Fibroblast of upper back skin (primary cell): Measurements from ENCODE around the gene AVPR1B.
"Not testable (repeated sequence)": the region's sequence is repeated elsewhere in the genome, so short reads cannot be mapped to it uniquely, and the experiment has no call there.

Experiments used
- DNase-seq: peaks from one replicate; pipeline ENCODE4 v3.0.0-alpha.2; 2013

The AVPR1B gene

DNA sequence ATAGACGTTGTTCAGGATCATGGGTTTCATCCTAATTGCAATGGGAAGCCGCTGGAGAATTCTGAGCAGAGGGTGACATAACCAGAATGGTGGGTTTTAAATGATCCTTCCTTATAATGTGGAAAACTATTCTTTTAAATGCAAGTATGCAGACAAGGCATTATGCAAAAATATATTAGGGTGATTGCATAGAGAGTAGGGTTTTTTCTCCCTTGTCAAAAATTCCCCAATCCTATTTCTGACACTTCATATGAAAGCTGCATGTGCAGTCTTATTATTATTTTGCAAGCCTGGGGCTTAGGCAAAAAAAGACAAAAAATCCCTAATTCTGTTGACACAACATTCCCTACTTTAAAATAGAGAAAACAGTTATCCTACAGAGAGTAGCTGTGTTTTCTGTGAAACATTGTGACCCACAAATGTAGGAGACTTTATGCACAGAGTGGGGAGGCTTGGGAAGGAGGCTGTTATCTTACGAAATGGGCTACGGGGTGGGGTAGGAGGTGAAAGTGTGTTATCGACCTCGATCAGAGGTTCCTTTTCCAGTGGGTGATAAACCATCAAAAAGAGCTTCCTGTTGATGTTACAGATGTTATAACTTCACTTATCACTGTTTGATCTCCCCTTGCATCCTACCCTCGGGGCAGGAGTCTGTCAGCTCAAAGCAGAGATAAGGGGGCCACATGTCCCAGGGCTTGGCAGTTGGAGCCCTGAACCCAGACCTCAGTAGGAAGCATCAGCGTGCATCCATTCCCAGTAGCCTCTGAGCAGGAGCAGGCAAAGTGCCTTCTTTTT, 37.0 kb downstream of the AVPR1B start:
- DNase-seq: no peak

- DNase-seq: no peak
These were observed 38.1 kb downstream of the AVPR1B start for GRCh38 chr1:206079135-206079534.

DNA sequence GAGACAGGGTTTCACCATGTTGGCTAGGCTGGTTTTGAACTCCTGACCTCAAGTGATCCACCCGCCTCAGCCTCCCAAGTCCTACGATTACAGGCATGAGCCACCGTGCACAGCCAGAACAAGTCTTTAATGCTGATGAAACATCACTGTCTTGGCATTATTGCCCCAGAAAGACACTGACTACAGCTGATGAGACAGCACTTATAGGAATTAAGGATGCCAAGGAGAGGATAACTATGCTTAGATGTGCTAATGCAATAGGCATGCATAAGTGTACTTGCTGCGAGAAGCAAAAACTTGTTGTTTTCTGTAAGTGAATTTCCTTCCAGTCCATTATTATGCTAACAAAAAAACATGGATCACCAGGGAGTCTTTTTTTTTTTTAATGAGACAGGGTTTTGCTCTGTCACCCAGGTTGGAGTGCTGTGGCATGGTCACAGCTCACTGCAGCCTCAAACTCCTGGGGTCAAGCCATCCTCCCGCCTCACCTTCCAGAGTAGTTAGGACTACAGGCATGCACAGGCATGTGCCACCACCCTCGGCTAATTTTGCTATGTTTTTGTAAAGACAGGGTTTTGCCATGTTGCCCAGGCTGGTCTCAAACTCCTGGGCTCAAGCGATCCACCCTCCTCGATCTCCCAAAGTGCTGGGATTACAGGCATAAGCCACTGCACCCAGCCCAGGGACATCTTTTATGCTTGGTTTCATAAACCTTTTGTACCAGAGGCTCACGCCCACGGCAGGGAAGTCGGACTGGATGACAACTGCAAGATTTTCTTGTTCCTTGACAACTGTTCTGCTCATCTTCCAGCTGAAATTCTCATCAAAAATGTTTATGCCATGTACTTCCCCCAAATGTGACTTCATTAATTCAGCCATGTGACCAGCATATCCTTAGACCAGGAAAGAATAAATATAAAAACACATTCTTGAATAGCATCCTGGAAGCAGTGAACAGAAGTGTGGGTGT, 41.1 kb downstream of the AVPR1B start:
- peak; percentile 24 for DNase-seq

- no peak for DNase-seq
These were observed 42.3 kb downstream of the AVPR1B start for GRCh38 chr1:206074839-206075238.

- no peak for DNase-seq
These were observed 46.4 kb downstream of the AVPR1B start for GRCh38 chr1:206070627-206071304.

DNA sequence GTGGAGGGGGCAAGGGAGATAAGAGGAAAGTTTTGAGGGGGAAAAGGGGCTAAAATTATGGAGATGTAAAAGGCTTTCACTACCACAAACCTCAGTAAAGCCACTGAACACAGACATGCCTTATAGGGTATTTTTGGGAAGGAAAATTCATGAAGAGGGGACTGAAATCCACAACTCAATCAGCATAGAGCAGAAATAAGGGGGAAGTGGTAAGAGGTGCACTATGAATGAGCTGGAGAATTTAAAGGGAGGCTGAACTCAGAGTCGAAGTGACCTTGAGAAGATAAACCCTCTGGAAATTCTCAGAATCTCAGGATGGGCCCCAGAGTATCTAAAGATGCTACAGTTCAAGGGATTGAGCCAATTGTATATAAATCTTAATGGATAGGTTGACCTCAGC, 48.9 kb downstream of the AVPR1B start:
- no peak for DNase-seq

DNA sequence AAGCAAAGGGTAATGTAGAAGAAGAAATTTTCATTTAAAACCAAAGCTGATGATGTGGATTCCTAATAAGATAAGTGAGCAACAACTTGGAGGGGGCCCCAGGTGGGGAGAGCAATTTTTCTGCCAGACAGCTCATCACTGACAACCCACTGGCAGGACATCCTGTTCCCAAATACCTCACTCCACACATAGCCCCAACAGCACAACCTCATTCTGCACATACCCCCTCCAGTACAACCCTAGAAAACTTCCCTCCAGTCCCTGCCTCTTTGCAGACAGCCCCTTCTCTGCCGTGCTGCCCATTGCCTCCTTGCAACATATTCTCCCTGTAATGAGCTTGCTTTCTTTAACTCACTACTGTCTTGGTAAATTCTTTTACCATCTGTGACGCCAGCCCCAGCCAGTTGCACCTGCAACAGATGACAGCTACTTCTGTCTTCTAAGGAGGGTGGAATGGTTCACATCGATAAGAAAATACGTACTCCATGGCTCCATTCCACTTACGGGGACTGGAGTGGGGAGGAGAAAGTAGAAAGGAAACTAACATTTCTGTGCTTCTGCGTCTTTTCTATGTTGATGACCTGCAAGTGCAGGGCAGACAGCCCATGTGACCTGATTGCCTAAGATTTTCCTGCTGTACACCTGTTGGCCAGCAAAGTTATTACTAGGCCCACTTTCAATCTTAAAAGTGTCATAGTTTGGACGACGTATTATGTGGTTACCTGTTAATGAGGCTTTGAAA, 49.5 kb downstream of the AVPR1B start:
- no peak for DNase-seq

DNA sequence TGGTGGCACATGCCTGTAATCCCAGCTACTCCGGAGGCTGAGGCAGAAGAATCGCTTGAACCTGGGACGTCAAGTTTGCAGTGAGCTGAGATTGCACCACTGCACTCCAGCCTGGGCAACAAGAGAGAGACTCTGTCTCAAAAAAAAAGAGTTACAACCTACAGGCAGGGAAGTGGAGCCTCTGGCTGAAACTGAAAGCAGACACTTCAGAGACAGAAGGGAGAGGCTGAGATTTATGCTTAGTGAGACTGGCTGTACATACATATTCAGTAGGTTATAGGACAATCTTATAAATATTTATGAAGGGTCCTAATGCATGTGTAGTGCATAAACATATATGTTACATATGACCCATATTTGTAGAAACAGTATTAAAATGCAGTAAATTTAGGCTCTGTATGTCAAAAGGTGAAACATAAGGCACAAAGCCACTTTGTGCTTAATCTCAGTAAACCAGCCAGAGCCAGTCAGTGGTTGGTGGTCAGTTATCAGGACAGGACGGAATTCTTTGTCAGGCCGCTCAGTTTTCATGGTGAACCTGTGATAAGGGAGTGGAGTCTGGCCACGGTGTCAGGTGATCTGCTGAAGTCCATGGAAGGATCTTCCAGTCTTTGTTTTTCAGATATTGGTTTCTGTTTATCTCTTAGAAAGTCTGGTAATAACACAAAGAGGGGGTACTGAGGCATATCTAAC, 50.6 kb downstream of the AVPR1B start:
- DNase-seq: no peak

DNA sequence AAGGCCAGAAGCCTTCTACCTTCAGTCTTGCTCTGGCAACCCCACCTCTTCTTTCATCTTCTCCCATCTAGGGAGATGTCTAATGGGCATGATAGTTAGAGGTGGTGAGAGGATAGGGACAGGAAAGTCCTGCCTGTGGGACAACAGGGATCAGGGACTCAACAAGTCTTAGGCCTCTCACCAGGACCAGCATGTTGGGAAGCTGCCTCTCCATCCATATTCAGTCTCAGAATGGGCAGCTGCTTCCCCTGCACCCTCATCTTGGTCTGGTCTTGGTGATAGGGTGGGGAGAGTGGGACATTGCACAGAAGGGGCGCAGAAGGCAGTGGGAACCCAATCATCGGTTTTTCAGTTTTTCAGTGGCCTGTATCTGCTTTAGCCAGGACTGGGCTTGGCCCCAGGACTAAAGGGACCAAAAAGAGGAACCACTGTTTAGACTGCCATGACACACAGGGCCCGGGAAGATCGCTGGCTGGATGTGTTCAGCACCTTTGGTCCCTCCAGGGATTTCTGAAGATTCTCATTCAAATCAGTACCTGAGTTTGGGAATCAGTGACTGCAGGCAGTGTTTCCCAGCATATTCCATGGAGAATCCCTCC, 51.5 kb downstream of the AVPR1B start:
- no peak for DNase-seq

DNA sequence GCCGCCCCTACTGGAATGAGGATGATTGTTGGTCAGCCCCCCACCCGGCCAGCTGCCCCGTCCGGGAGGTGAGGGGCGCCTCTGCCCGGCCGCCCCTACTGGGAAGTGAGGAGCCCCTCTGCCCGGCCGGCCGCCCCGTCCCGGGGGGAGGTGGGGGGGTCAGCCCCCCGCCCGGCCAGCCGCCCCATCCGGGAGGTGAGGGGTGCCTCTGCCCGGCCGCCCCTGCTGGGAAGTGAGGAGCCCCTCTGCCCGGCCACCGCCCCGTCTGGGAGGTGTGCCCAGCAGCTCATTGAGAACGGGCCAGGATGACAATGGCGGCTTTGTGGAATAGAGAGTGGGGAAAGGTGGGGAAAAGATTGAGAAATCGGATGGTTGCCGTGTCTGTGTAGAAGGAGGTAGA, 52.7 kb downstream of the AVPR1B start:
- not testable (repeated sequence) for DNase-seq

DNA sequence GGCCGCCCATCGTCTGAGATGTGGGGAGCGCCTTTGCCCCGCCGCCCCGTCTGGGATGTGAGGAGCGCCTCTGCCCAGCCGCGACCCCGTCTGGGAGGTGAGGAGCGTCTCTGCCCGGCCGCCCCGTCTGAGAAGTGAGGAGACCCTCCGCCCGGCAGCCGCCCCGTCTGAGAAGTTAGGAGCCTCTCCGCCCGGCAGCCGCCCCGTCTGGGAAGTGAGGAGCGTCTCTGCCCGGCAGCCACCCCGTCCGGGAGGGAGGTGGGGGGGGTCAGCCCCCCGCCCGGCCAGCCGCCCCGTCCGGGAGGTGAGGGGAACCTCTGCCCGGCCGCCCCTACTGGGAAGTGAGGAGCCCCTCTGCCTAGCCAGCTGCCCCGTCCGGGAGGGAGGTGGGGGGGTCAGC, 53.2 kb downstream of the AVPR1B start:
- not testable (repeated sequence) for DNase-seq

GRCh38 chr1:206062464-206062863, 54.7 kb downstream of the AVPR1B start:
- DNase-seq: no peak

DNA sequence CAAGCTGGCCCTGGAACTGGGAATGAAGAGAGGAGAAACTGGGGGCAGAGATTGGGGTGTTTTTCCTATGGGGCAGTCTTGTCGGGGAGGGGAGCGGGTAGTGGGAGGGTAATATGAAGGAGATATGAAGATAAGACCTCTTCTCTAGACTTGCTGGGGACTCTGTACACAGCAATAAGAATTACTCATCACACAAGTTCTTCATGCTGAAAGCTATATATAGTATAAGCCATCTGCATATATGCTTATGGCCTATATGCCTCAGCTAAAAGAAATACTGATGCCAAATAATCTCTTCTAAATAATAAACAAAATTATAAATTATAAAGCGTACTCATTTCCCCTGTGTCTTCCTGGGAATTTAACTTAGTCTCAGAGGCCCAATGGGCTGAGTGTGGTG, 56.3 kb downstream of the AVPR1B start:
- DNase-seq: no peak
